Measurements from ENCODE around the gene MMS22L.

MMS22L gene

GRCh38 chr6:97100696-97101095 is 182.3 kb downstream of the MMS22L start:
- TF ChIP-seq CTCF (IDR thresholded peaks at IDR 0.05; ENCODE audit: control insufficient read depth, extremely low read depth, insufficient read depth): no peak
- no peak for DNase-seq (ENCODE audit: low read depth)

GRCh38 chr6:97097068-97098047 is 185.7 kb downstream of the MMS22L start:
- no peak for TF ChIP-seq CTCF (IDR thresholded peaks at IDR 0.05; ENCODE audit: control insufficient read depth, extremely low read depth, insufficient read depth)
- H3K4me3 ChIP-seq (ENCODE audit: low read depth, low read length): no peak overlapping the region
- DNase-seq (ENCODE audit: low read depth): no peak

More at GRCh38 chr6:97100696-97101095, 182.3 kb downstream of the MMS22L start:
- no peak overlapping the region for H3K4me3 ChIP-seq (ENCODE audit: low read depth, low read length)

- DNase-seq (ENCODE audit: low read depth): no peak
- no peak overlapping the region for H3K4me3 ChIP-seq (ENCODE audit: low read depth, low read length)
- TF ChIP-seq CTCF (IDR thresholded peaks at IDR 0.05; ENCODE audit: control insufficient read depth, extremely low read depth, insufficient read depth): no peak
These were observed 187.6 kb downstream of the MMS22L start for GRCh38 chr6:97095311-97095850.

- no peak for TF ChIP-seq CTCF (IDR thresholded peaks at IDR 0.05; ENCODE audit: control insufficient read depth, extremely low read depth, insufficient read depth)
- H3K4me3 ChIP-seq (ENCODE audit: low read depth, low read length): no peak overlapping the region
- DNase-seq (ENCODE audit: low read depth): no peak
These were observed 188.6 kb downstream of the MMS22L start for GRCh38 chr6:97094376-97094775.

GRCh38 chr6:97092673-97093305 is 190.2 kb downstream of the MMS22L start:
- no peak for DNase-seq (ENCODE audit: low read depth)
- H3K4me3 ChIP-seq (ENCODE audit: low read depth, low read length): no peak overlapping the region
- no peak for TF ChIP-seq CTCF (IDR thresholded peaks at IDR 0.05; ENCODE audit: control insufficient read depth, extremely low read depth, insufficient read depth)

Measured in LNCaP clone FGC (cell line).